Measurements from ENCODE around the gene BEND5. TPM values are rescaled to one million over a fixed set of nuclear protein-coding genes. Genes with fewer than 3 reads are reported as not detected.
A peak's percentile ranks its signal among the peaks of the same experiment; 100 is the strongest.

The BEND5 gene
- 10 to 100 TPM in 2 of 5 experiments, 1 to 10 TPM in 3; 5.6 to 12.6 (median 9.9) TPM for total RNA-seq
- 1 to 10 TPM; 3.6 to 8.4 TPM for polyA plus RNA-seq
- 6.7 reads per million, percentile 29 among the genes with 10 or more reads in this experiment for total RNA-seq

- Histone ChIP-seq H3K9me3 (ENCODE audit: control insufficient read depth in 2 of 3, low read length in 3 of 3) (no peaks in the 10 kb centered on the region), H3K4me3 (ENCODE audit: low read length) (peak within 1 kb of the TSS; percentile 83), H3K27me3 (ENCODE audit: control insufficient read depth in 2 of 2, insufficient read depth in 2 of 2, low read length in 2 of 2) (no peaks in the 10 kb centered on the region), H3K27ac (ENCODE audit: low read depth, low read length) (peak within 1 kb of the TSS; percentile 77), H3K36me3 (ENCODE audit: control insufficient read depth in 2 of 3, insufficient read depth in 3 of 3, low read length in 3 of 3) (peaks cover 0 to 6% (median 0%) of the 10 kb centered on the region in 3 experiments), H3K4me1 (ENCODE audit: control insufficient read depth in 2 of 2, insufficient read depth in 2 of 2, low read length in 2 of 2) (peaks cover 0 to 12% of the 10 kb centered on the region in 2 donors)
- DNase-seq: peak; percentile 39 to 79 (median 72)
- peaks cover 0 to 9% (median 7%) of the 10 kb centered on the region in 5 donors for H3K36me3 Mint-ChIP-seq
- peak; percentile 88 for ATAC-seq
- H3K4me3 Mint-ChIP-seq: peak within 1 kb of the TSS; percentile 90 to 100 (median 95)
- peaks cover 0 to 2% (median 0%) of the 10 kb centered on the region in 11 donors for H3K9me3 Mint-ChIP-seq
- peaks cover 29 to 63% (median 59%) of the 10 kb centered on the region in 7 donors for H3K4me1 Mint-ChIP-seq
- POLR2A ChIA-PET: no interaction called here
- intact Hi-C loops (cut with micrococcal nuclease): loop anchor here (2.0 to 5.0 kb wide), 3 partner anchors 304 to 1442 kb away; partner anchors contain the start of gene SPATA6 (in 2 of the 2)
- peaks cover 0 to 4% (median 0%) of the 10 kb centered on the region in 5 donors for H3K27me3 Mint-ChIP-seq
- peak within 1 kb of the TSS; percentile 85 to 98 (median 94) for H3K27ac Mint-ChIP-seq
- CTCF ChIA-PET: no interaction called here
These were observed at the start of gene BEND5 for GRCh38 chr1:48776393-48777218. Gene BEND5, minus strand, starts transcription at chr1:48776891. Its CDS starts 60 bp downstream, at chr1:48776831.

GRCh38 chr1:48823168-48823567, 46.5 kb upstream of the BEND5 start:
- DNase-seq: no peak
- peaks cover 12 to 22% (median 16%) of the 10 kb centered on the region in 5 donors for H3K27me3 Mint-ChIP-seq
- ChIA-PET POLR2A (no interaction called here), CTCF (no interaction called here)
- H3K36me3 ChIP-seq (ENCODE audit: control insufficient read depth in 2 of 3, insufficient read depth in 3 of 3, low read length in 3 of 3): no peaks in the 10 kb centered on the region
- no peaks in the 10 kb centered on the region for H3K36me3 Mint-ChIP-seq
- H3K27ac Mint-ChIP-seq: no peak overlapping the region
- H3K4me3 ChIP-seq (ENCODE audit: low read length): no peak overlapping the region
- no peaks in the 10 kb centered on the region for H3K9me3 ChIP-seq (ENCODE audit: control insufficient read depth in 2 of 3, low read length in 3 of 3)
- H3K4me1 ChIP-seq (ENCODE audit: control insufficient read depth in 2 of 2, insufficient read depth in 2 of 2, low read length in 2 of 2): no peaks in the 10 kb centered on the region
- no peak for ATAC-seq
- H3K27me3 ChIP-seq (ENCODE audit: control insufficient read depth in 2 of 2, insufficient read depth in 2 of 2, low read length in 2 of 2): no peaks in the 10 kb centered on the region
- H3K27ac ChIP-seq (ENCODE audit: low read depth, low read length): no peak overlapping the region
- no peaks in the 10 kb centered on the region for H3K9me3 Mint-ChIP-seq
- H3K4me3 Mint-ChIP-seq: no peak overlapping the region
- no peaks in the 10 kb centered on the region for H3K4me1 Mint-ChIP-seq
- intact Hi-C loops (cut with micrococcal nuclease): no loop called here

- H3K36me3 Mint-ChIP-seq: no peaks in the 10 kb centered on the region
- H3K27me3 Mint-ChIP-seq: peaks cover 6 to 17% (median 10%) of the 10 kb centered on the region in 5 donors
- no peaks in the 10 kb centered on the region for H3K4me1 Mint-ChIP-seq
- H3K9me3 ChIP-seq (ENCODE audit: control insufficient read depth in 2 of 3, low read length in 3 of 3): no peaks in the 10 kb centered on the region
- no peaks in the 10 kb centered on the region for H3K4me1 ChIP-seq (ENCODE audit: control insufficient read depth in 2 of 2, insufficient read depth in 2 of 2, low read length in 2 of 2)
- no peak overlapping the region for H3K27ac ChIP-seq (ENCODE audit: low read depth, low read length)
- ChIA-PET POLR2A (no interaction called here), CTCF (interaction anchor here (1.0 kb wide), 1 partner anchor 143 kb away, joined by 3 read pairs; no protein-coding TSS in a partner anchor)
- ATAC-seq (no peak), DNase-seq (no peak)
- intact Hi-C loops (cut with micrococcal nuclease): no loop called here
- no peaks in the 10 kb centered on the region for H3K36me3 ChIP-seq (ENCODE audit: control insufficient read depth in 2 of 3, insufficient read depth in 3 of 3, low read length in 3 of 3)
- no peak overlapping the region for H3K4me3 ChIP-seq (ENCODE audit: low read length)
- H3K4me3 Mint-ChIP-seq: no peak overlapping the region
- H3K27ac Mint-ChIP-seq: no peak overlapping the region
- H3K27me3 ChIP-seq (ENCODE audit: control insufficient read depth in 2 of 2, insufficient read depth in 2 of 2, low read length in 2 of 2): peaks cover 0 to 2% of the 10 kb centered on the region in 2 donors
- no peaks in the 10 kb centered on the region for H3K9me3 Mint-ChIP-seq
These were observed 43.8 kb upstream of the BEND5 start for GRCh38 chr1:48820491-48820890.

- Mint-ChIP-seq H3K27ac (no peak overlapping the region), H3K4me3 (no peak overlapping the region), H3K36me3 (no peaks in the 10 kb centered on the region), H3K9me3 (no peaks in the 10 kb centered on the region), H3K27me3 (peaks cover 0 to 16% (median 9%) of the 10 kb centered on the region in 5 donors), H3K4me1 (peaks cover 0 to 2% (median 0%) of the 10 kb centered on the region in 7 donors)
- ChIA-PET POLR2A (interaction anchor here (0.6 kb wide), 1 partner anchor 135 kb away, joined by 3 read pairs; no protein-coding TSS in a partner anchor), CTCF (interaction anchor here (0.6 to 1.1 kb wide), 3 partner anchors 10 to 724 kb away, joined by 3 to 4 read pairs (median 3); no protein-coding TSS in a partner anchor)
- Histone ChIP-seq H3K27me3 (ENCODE audit: control insufficient read depth in 2 of 2, insufficient read depth in 2 of 2, low read length in 2 of 2) (peaks cover 0 to 2% of the 10 kb centered on the region in 2 donors), H3K36me3 (ENCODE audit: control insufficient read depth in 2 of 3, insufficient read depth in 3 of 3, low read length in 3 of 3) (no peaks in the 10 kb centered on the region), H3K9me3 (ENCODE audit: control insufficient read depth in 2 of 3, low read length in 3 of 3) (no peaks in the 10 kb centered on the region), H3K4me3 (ENCODE audit: low read length) (no peak overlapping the region), H3K27ac (ENCODE audit: low read depth, low read length) (no peak overlapping the region), H3K4me1 (ENCODE audit: control insufficient read depth in 2 of 2, insufficient read depth in 2 of 2, low read length in 2 of 2) (no peaks in the 10 kb centered on the region)
- DNase-seq: peak in 2 of 9 donors; percentile 2 to 26
- ATAC-seq: no peak
- intact Hi-C loops (cut with micrococcal nuclease): no loop called here
These were observed 40.9 kb upstream of the BEND5 start for GRCh38 chr1:48817505-48818114.

- no peak overlapping the region for H3K27ac ChIP-seq (ENCODE audit: low read depth, low read length)
- Mint-ChIP-seq H3K27ac (no peak overlapping the region), H3K27me3 (peaks cover 0 to 15% (median 10%) of the 10 kb centered on the region in 5 donors), H3K4me3 (no peak overlapping the region), H3K36me3 (no peaks in the 10 kb centered on the region), H3K4me1 (peaks cover 0 to 2% (median 0%) of the 10 kb centered on the region in 7 donors), H3K9me3 (peaks cover 0 to 4% (median 0%) of the 10 kb centered on the region in 11 donors)
- no peak for DNase-seq
- H3K4me3 ChIP-seq (ENCODE audit: low read length): no peak overlapping the region
- no peaks in the 10 kb centered on the region for H3K4me1 ChIP-seq (ENCODE audit: control insufficient read depth in 2 of 2, insufficient read depth in 2 of 2, low read length in 2 of 2)
- ATAC-seq: no peak
- no peaks in the 10 kb centered on the region for H3K36me3 ChIP-seq (ENCODE audit: control insufficient read depth in 2 of 3, insufficient read depth in 3 of 3, low read length in 3 of 3)
- ChIA-PET POLR2A (no interaction called here), CTCF (no interaction called here)
- no peaks in the 10 kb centered on the region for H3K9me3 ChIP-seq (ENCODE audit: control insufficient read depth in 2 of 3, low read length in 3 of 3)
- intact Hi-C loops (cut with micrococcal nuclease): no loop called here
- peaks cover 0 to 2% of the 10 kb centered on the region in 2 donors for H3K27me3 ChIP-seq (ENCODE audit: control insufficient read depth in 2 of 2, insufficient read depth in 2 of 2, low read length in 2 of 2)
These were observed 34.0 kb upstream of the BEND5 start for GRCh38 chr1:48810740-48811139.

- Histone ChIP-seq H3K36me3 (ENCODE audit: control insufficient read depth in 2 of 3, insufficient read depth in 3 of 3, low read length in 3 of 3) (no peaks in the 10 kb centered on the region), H3K27ac (ENCODE audit: low read depth, low read length) (no peak overlapping the region), H3K9me3 (ENCODE audit: control insufficient read depth in 2 of 3, low read length in 3 of 3) (no peaks in the 10 kb centered on the region), H3K4me1 (ENCODE audit: control insufficient read depth in 2 of 2, insufficient read depth in 2 of 2, low read length in 2 of 2) (no peaks in the 10 kb centered on the region), H3K27me3 (ENCODE audit: control insufficient read depth in 2 of 2, insufficient read depth in 2 of 2, low read length in 2 of 2) (no peaks in the 10 kb centered on the region), H3K4me3 (ENCODE audit: low read length) (no peak overlapping the region)
- ATAC-seq (no peak), DNase-seq (no peak)
- no peaks in the 10 kb centered on the region for H3K36me3 Mint-ChIP-seq
- intact Hi-C loops (cut with micrococcal nuclease): no loop called here
- ChIA-PET POLR2A (no interaction called here), CTCF (no interaction called here)
- H3K4me1 Mint-ChIP-seq: no peaks in the 10 kb centered on the region
- H3K9me3 Mint-ChIP-seq: peaks cover 0 to 4% (median 0%) of the 10 kb centered on the region in 11 donors
- H3K27me3 Mint-ChIP-seq: peaks cover 2 to 23% (median 13%) of the 10 kb centered on the region in 5 donors
- no peak overlapping the region for H3K27ac Mint-ChIP-seq
- H3K4me3 Mint-ChIP-seq: no peak overlapping the region
These were observed 31.8 kb upstream of the BEND5 start for GRCh38 chr1:48808496-48808895.

All from naive thymus-derived CD4-positive, alpha-beta T cell (primary cell).